ENCODE measurements around the gene ALOX5. TPM values are rescaled to one million over a fixed set of nuclear protein-coding genes. Genes with fewer than 3 reads are reported as not detected.
"Not testable (repeated sequence)": the region's sequence is repeated elsewhere in the genome, so short reads cannot be mapped to it uniquely, and the experiment has no call there.

ALOX5 gene
- 9.2 TPM for total RNA-seq

GRCh38 chr10:45373576-45374349 lies at the start of gene ALOX5:
ALOX5 (plus strand) TSS chr10:45374216; CDS start chr10:45374280, 64 bp downstream.
- peak; percentile 7 to 37 (median 33) for DNase-seq (ENCODE audit: low read depth in 2 of 3, low spot score in 2 of 3)

GRCh38 chr10:45325116-45325515 lies 48.9 kb upstream of the ALOX5 start:
- no peak for DNase-seq (ENCODE audit: low read depth in 2 of 3, low spot score in 2 of 3)

- DNase-seq (ENCODE audit: low read depth in 2 of 3, low spot score in 2 of 3): not testable (repeated sequence)
These were observed 47.2 kb upstream of the ALOX5 start for GRCh38 chr10:45326864-45327263.

- DNase-seq (ENCODE audit: low read depth in 2 of 3, low spot score in 2 of 3): not testable (repeated sequence)
These were observed 42.2 kb upstream of the ALOX5 start for GRCh38 chr10:45331824-45332223.

- DNase-seq (ENCODE audit: low read depth in 2 of 3, low spot score in 2 of 3): no peak
These were observed 34.1 kb upstream of the ALOX5 start for GRCh38 chr10:45339894-45340293.

DNA sequence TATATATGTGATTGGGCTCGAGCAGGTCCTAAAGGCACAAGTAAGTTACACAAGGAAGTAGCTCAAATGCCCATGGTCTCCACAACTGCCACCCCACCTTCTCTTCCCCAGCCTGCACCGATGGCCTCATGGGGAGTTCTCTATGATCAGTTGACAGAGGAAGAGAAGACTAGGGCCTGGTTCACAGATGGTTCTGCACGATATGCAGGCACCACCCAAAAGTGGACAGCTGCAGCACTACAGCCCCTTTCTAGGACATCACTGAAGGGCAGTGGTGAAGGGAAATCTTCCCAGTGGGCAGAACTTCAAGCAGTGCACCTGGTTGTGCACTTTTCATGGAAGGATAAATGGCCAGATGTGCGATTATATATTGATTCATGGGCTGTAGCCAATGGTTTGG lies 33.6 kb upstream of the ALOX5 start:
- not testable (repeated sequence) for DNase-seq (ENCODE audit: low read depth in 2 of 3, low spot score in 2 of 3)

GRCh38 chr10:45346652-45347335 lies 27.2 kb upstream of the ALOX5 start:
- DNase-seq (ENCODE audit: low read depth in 2 of 3, low spot score in 2 of 3): not testable (repeated sequence)

GRCh38 chr10:45347464-45347863 lies 26.6 kb upstream of the ALOX5 start:
- DNase-seq (ENCODE audit: low read depth in 2 of 3, low spot score in 2 of 3): not testable (repeated sequence)

GRCh38 chr10:45348196-45348765 lies 25.7 kb upstream of the ALOX5 start:
- not testable (repeated sequence) for DNase-seq (ENCODE audit: low read depth in 2 of 3, low spot score in 2 of 3)

DNA sequence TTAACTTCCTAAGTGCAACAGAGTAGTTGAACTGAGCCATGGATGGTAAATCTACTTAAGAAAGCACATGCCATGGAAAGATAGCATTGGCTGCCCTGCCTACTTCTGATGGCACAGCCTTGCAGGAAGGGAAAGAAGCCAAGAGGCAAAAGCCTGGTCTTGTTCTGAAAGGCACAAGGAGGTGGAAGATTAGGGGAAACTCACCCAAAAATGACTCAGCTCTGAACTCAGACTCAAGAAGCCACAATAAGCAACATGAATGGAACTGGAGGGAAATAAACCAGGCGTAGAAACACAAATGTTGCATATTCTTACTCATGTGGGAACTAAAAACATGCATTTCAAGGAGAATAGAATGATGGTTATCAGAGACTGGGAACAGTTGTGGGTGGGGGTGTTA lies 20.8 kb upstream of the ALOX5 start:
- DNase-seq (ENCODE audit: low read depth in 2 of 3, low spot score in 2 of 3): no peak

DNA sequence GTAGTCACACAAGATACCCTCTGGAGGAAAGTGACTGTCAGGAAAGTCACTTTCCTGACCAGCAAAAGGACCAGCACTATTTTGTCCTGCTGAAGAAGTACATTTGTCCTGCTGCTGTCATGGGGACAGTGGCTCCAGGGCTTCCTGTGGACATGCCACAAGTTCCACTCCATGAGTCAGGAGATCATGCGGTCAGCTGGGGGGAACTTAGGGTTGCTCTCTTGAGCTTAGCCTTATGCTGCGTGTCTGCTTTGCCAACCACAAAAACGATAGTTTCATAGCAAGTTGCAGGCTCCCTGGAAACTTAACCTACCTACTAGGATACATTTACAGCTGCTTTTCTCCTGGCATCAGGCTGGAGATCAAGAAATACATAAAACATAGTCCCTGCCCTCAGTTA lies 19.8 kb upstream of the ALOX5 start:
- DNase-seq (ENCODE audit: low read depth in 2 of 3, low spot score in 2 of 3): no peak

DNA sequence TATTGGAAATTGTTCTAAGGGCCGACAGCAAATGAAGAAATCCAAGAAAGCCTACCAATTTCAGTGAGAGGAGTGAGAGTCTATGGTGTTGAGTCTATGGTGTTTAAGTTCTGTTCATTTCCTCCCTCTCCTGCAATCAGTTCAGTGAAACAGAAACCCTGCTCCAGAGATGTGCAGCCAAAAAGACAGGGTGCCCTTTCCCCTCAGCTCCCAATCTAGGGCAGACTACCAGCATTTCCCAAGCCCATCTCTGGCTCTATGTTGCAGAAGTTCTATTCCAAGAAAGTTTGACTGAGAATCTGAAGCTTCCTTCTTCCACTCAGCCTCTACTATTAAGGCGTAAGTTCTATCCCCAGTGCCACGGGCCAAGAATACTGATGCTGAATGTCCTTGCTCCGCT lies 18.5 kb upstream of the ALOX5 start:
- no peak for DNase-seq (ENCODE audit: low read depth in 2 of 3, low spot score in 2 of 3)

- not testable (repeated sequence) for DNase-seq (ENCODE audit: low read depth in 2 of 3, low spot score in 2 of 3)
These were observed 15.1 kb upstream of the ALOX5 start for GRCh38 chr10:45358961-45359360.

GRCh38 chr10:45361983-45362799 lies 11.8 kb upstream of the ALOX5 start:
- DNase-seq (ENCODE audit: low read depth in 2 of 3, low spot score in 2 of 3): not testable (repeated sequence)

DNA sequence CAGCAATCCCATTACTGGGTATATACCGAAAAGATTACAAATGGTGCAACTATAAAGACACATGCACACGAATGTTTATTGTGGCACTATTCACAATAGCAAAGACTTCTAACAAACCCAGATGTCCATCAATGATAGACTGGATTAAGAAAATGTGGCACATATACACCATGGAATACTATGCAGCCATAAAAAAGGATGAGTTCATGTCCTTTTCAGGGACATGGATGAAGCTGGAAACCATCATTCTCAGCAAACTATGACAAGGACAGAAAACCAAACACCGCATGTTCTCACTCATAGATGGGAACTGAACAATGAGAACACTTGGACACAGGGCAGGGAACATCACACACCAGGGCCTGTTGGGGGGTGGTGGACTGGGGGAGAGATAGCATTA lies 6.4 kb upstream of the ALOX5 start:
- not testable (repeated sequence) for DNase-seq (ENCODE audit: low read depth in 2 of 3, low spot score in 2 of 3)

DNA sequence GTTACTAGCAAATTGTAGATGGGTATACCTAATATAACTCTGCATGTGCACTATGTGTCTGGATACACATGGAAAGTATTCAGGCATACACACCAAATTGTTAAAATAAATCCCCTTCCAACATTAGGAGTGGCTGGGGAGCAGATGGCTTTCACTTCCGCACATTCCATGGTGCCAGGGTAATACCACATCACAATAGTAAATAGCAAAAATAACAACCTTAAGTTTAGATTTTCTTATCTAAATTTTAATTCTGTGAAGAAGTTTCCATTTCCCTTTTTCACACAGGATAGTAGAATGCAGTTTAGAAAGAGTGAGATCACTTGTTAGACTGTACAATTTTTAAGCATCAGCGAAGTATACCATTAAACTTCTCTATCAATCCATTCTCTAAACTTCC lies 5.8 kb upstream of the ALOX5 start:
- DNase-seq (ENCODE audit: low read depth in 2 of 3, low spot score in 2 of 3): no peak

- DNase-seq (ENCODE audit: low read depth in 2 of 3, low spot score in 2 of 3): no peak
These were observed 3.6 kb upstream of the ALOX5 start for GRCh38 chr10:45370202-45370955.

DNA sequence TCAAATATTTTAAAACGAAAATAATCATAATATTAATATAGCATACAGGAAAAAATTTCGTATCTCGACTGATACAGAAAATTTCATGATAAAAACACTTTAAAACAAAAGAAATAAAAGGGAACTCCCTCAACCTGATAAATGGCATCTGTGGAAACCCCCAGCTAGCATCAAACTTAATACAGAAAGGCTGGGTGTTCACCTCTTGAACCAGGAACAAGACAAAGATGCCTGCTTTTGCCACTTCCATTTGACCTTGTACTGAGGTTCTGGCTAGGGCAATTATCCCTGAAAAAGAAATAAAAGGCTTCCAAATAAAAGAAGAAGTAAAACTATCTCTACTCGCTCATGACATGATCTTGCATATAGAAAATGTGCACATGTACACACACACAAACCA lies 2.5 kb upstream of the ALOX5 start:
- no peak for DNase-seq (ENCODE audit: low read depth in 2 of 3, low spot score in 2 of 3)

- no peak for DNase-seq (ENCODE audit: low read depth in 2 of 3, low spot score in 2 of 3)
These were observed 1.6 kb upstream of the ALOX5 start for GRCh38 chr10:45372251-45372951.
